Putamen (tissue), 1 donor: ENCODE measurements around the gene AMZ1.
A peak's percentile ranks its signal among the peaks of the same experiment; 100 is the strongest.
"Not testable (repeated sequence)": the region's sequence is repeated elsewhere in the genome, so short reads cannot be mapped to it uniquely, and the experiment has no call there.

ENCODE experiments used
- DNase-seq: peaks from one replicate; pipeline ENCODE4 v3.0.0-alpha.2; 2016; ENCODE audit warnings: low spot score

AMZ1 gene

DNA sequence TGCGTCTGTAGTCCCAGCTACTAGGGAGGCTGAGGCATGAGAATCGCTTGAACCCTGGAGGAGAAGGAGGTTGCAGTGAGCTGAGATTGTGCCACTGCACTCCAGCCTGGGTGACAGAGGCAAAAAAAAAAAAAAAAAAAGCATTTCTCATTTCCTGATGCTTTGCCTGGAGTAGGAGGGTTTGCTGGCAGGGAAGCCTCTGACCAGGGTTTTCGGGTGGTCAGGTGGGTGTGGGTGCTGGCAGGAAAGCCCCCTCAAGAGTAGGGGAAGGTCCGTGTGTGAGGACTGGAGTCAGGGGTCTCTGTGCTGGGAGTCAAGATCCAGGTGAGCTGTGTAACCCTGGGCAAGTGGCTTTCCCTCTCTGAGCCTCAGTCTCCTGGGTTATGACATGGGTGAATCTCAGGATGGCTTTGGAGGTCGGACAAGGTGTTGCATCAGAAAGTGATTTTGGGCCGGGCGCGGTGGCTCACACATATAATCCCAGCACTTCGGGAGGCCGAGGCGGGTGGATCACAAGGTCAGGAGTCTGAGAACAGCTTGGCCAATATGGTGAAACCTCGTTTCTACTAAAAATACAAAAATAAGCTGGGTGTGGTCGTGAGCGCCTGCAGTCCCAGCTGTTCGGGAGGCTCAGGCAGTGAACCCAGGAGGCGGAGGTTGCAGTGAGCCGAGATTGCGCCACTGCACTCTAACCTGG, 3.2 kb downstream of the AMZ1 start:
- no peak for DNase-seq

DNA sequence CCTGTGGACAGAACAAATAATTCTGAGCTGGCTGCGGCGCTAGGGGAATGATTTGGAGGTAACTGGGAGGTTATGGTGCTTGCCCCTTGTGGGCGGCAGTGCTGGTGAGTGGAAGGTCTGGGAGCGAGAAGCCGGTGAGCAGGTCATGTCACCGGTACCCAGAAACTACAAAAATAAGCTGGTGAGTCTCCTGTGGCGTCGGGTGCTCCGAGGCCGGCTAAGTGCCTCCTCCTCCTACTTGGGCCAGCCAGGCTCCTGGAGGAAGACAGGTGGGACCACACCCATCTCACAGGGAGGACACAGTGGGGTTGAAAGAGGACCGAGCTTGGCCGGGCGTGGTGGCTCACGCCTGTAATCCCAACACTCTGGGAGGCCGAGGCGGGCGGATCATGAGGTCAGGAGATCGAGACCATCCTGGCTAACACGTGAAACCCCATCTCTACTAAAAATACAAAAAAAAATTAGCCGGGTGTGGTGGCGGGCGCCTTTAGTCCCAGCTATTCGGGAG, 4.0 kb downstream of the AMZ1 start:
- DNase-seq: not testable (repeated sequence)

DNA sequence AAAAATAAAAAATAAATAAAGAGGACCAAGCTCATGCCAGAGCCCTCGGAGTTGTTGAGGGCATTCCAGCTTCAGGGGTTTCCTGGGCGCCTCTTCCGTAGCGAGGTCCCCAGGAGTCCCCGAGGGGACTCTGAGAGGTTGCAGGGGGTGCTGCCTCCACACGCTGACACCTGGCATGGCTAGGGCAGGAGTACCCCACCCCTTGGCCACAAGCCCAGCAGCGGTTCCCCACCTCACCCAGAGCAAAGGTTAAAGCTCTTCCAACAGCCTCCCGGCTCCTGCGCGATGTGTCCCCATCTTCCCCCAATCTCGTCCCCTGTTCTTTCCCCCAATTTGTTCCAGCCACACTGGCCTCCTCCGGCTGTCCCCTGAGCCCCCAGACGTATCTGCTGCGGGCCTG, 4.5 kb downstream of the AMZ1 start:
- no peak for DNase-seq

DNA sequence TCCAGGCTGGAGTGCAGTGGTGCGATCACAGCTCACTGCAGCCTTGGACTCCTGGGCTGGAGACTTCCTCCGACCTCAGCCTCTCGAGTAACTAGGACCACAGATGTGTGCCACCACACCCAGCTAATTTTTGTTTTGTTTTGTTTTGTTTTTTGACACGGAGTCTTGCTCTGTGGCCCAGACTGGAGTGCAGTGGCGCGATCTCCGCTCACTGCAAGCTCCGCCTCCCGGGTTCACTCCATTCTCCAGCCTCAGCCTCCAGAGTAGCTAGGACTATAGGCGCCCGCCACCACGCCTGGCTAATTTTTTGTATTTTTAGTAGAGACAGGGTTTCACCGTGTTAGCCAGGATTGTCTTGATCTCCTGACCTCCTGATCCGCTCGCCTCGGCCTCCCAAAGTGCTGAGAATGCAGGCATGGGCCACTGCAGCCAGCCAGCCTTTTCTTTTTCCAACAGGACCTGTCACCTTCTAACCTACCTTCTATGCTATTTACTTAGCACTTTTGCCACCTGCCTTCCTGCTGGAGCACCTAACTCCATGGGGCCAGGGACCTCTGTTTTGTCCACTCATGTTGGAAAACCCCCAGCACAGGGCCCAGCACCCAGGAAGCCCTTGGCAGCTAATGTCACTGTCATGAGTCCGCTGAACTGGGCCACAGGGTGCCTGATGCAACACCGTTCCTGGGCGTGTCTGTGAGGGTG, 5.6 kb downstream of the AMZ1 start:
- DNase-seq: not testable (repeated sequence)

- DNase-seq: not testable (repeated sequence)
Observed at GRCh38 chr7:2694122-2694436, 6.1 kb downstream of the AMZ1 start.

DNA sequence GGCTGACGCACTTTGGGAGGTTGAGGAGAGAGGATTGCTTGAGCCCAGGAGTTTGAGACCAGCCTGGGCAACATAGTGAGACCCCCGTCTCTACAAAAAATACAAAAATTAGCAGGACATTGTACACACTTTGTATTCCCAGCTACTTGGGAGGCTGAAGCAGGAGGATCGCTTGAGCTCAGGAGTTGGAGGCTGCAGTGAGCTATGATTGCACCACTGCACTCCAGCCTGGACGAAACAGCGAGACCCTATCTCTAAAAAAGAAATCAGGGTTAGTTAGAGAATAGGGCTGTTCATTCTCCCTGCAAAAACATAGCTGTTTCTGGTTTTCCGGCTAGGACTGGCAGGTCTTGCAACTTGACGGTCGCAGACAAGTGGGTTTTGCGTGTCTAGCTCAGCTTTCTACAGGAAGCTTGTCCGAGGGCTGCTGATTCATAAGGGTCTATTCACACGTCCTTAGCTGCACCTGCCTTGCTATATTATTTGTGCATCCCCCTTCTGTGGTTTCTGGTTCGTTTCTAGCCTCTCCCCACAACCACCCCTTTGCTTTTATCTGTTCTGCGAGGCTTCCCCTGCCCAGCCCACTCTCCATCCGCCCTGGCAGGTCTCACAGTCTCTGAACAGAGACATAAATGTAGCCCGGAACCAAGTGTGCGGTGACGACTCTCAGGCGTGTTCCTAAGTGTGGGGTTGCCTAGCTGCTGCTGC, 10.7 kb downstream of the AMZ1 start:
- DNase-seq: no peak

DNA sequence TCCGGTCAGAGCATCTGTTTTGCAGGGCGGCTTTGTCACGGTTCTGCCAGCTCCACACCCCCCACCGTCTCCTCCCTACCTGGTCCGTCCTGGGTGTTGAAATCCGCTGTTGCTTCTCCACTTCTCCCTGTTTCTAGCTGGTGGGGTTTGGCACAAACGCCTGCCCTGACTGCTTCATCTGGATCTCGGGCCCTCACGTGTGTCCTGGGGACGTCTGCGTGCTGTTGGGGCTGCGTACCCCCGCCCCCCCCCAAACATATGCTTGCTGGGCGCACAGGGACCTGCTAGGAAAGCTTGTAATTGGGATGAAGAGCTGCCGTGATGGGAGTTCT, 11.3 kb downstream of the AMZ1 start:
- DNase-seq: no peak

- no peak for DNase-seq
Observed at GRCh38 chr7:2700141-2700850, 12.3 kb downstream of the AMZ1 start.

GRCh38 chr7:2701424-2701823, 13.4 kb downstream of the AMZ1 start:
- DNase-seq: no peak

- peak; percentile 82 for DNase-seq
Observed at GRCh38 chr7:2701832-2702593, 14.0 kb downstream of the AMZ1 start.

DNA sequence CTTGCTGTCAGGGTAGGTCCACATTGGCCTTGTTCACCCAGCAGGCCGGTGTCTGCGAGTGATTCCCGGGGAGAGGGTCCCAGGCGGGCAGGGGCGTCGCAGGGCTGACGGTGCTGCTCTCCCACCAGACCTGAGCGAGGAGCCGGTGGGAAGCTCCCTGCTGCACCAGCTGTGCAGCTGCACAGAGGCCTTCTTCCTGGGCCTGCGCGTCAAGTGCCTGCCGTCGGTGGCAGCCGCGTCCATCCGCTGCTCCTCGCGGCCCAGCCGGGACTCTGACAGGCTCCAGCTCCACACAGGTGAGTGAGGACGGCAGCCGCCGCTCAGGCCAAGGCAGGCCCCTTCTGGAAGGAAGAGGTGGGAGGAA, 14.6 kb downstream of the AMZ1 start:
- DNase-seq: no peak

DNA sequence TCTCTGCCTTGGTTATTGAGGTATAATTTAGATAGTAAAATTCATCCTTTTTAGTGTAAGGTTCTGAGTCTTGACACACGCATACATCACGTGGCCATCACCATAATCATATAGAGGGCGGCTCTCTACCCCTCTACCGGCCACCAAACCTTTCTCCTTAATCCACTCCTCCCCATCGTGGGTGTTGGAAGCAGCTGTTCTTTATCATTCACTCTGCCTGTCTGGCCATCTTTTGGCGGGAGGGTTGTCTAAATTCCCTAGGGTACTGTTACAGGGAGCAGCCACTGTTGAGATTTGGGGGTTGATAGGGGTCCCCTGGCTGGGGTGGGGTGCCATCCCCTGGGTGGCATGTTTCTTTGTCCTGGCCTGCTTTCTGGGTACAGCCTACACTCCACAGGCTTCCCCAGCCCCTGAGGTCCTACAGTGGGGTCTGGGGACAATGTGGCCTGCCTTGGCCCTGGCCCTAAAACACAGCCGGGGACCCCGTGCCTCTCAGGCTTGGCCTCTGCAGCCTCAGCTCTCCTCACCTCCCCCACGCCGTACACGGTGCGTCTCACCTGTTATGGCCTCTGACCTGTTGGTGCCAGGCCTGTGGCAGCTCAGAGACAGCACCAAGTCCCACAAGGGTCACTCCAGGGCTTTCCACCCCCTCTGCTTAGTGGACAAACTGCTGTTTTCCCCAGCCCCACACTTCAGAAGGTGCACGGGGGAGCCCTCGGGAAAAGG, 17.5 kb downstream of the AMZ1 start:
- DNase-seq: no peak

- DNase-seq: no peak
Observed at GRCh38 chr7:2706685-2707126, 18.7 kb downstream of the AMZ1 start.

DNA sequence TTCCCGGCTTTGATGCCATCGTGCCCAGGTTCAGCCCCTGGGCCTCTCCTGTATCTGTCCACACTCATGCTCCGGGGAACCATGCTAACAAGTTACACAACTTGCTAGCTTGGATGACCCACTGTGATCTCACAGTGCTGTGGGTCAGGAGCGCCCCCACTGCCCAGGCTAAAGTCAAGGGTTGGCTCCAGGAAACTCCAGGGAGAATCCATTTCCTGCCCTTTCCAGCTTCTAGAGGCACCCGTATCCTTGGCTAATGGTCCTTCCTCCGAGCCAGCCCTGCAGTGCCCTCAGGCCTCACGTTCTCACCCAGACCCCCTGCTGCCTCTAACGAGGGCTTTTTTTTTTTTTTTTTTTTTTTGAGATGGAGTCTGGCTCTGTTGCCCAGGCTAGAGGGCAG, 19.5 kb downstream of the AMZ1 start:
- no peak for DNase-seq

DNA sequence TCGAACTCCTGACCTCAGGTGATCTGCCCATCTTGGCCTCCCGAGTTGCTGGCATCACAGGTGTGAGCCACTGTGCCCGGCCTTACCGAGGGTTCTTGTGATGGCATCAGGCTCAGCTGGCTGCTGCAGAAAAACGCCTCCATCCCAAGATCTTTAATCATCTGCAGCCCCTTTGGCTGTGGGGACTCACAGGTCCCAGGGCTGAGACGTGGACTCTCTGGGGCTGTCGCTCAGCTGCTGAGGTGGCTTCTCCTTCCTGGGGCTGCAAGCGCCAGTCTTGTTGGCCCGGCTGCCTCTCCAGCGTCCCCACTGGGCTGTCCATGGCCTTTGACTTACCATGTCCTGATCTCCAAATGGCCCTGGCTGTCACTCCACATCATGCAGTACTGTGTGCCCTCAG, 20.0 kb downstream of the AMZ1 start:
- DNase-seq: no peak

GRCh38 chr7:2708547-2709310, 20.7 kb downstream of the AMZ1 start:
- no peak for DNase-seq

DNA sequence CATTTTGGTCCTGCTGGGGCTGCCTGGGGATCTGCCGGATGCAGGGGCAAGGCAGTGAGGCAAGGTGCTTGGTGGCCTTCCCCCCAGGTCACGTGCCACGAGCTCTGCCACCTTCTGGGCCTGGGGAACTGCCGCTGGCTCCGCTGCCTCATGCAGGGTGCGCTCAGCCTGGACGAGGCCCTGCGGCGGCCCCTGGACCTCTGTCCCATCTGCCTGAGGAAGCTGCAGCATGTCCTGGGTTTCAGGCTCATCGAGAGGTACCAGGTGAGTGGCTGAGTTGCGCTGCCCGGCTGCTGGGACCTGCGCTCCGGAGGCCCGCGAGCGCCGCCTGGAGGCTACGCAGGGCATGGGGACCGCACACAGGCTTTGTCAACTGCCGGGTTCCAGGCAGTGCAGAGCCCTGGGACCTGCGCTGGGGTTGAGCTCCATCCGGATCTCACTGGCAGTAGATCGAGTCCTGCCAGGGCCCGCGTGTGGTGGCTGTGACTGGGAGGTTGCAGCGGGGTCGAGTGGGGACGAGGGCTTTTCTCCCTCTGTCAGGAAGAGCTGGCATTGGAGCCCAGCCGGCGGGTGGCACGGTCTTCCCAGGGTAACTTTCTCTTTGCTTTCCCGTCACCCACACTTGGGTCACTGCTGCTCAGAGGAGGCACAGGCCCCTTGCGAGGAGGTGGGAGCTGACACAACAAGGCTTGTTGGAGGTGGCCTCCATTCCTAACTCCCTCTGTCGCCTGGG, 21.7 kb downstream of the AMZ1 start:
- no peak for DNase-seq

- DNase-seq: no peak
Observed at GRCh38 chr7:2710286-2710655, 22.3 kb downstream of the AMZ1 start.

DNA sequence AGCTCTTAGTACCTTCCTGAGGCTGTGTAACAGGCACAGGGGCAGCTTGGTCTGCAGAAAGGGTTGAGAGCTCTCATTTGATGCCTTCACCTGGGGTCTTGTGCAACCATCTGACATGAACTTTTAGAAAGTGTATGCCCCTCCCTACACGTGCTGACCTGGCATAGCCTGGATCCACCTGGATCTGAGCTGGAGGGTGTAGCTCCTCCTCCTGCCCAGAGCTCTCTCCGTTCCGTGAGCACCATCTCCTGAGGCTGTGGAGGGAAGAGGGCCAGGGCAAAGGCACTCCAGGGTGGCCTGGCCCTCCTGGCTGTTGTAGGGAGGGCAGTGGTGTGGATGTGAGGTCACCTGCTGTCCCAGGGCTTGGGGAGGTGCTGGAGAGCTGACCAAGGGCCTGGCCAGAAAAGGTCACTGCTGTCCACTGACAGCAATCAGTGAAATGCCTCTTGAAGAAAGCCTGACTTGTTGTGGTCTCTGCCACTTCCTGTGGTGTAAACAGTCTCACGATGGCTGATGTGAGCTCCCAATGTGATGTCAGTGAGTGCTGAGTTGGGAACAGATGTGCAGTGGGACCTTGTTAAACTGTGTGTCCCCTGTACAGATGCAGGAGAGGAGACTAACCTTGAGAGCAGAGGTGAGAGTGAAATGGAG, 23.0 kb downstream of the AMZ1 start:
- DNase-seq: no peak
